AG09319 (cell line): Measurements from ENCODE around the gene FAM177A1.

Source experiments
- DNase-seq: peaks from one replicate; pipeline ENCODE4 v3.0.0-alpha.2; 2010; ENCODE audit warnings: low read depth; ENCODE audit errors: extremely low read depth
- TF ChIP-seq, protein P1 (sequence below): IDR thresholded peaks from 2 replicates; pipeline ENCODE4 v1.5.1; 2011; ENCODE audit warnings: low read depth, mild to moderate bottlenecking, inconsistent platforms, low read length, moderate library complexity

Gene FAM177A1

DNA sequence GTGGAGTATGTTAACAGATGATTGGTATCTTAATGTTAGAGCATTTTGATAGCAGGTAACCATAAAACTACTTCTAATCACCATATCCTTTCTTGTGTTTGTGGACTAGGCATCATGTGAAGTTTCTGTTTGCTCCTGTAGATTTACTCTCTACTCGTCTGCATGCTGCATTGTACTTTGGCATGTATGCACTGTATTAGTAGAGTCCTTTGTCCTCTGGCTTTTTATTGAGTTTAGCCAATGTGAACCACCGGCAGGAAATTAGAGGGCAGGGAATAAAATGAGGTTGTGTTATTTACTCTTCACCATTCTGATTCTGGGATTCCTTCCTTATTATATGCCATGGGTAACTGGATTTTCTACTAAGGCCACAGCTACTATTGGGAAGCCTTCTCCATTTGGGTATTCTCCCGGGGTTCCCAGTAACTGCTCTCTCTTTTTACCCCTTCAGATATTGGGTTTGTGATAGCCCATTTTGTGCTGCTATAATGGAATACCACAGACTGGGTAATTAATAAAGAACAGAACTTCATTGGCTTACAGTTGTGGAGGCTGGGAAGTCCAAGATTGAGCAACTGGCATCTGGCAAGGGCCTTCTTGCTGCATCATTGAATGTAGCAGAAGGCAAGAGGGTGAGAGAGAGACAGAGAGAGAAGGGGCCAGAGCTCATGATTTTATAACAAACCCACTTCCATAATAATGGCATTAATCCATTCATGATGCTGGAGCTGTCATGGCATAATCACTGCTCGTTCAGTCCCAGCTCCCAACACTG lies 22.4 kb downstream of the FAM177A1 start:
- TF ChIP-seq, protein P1, sequence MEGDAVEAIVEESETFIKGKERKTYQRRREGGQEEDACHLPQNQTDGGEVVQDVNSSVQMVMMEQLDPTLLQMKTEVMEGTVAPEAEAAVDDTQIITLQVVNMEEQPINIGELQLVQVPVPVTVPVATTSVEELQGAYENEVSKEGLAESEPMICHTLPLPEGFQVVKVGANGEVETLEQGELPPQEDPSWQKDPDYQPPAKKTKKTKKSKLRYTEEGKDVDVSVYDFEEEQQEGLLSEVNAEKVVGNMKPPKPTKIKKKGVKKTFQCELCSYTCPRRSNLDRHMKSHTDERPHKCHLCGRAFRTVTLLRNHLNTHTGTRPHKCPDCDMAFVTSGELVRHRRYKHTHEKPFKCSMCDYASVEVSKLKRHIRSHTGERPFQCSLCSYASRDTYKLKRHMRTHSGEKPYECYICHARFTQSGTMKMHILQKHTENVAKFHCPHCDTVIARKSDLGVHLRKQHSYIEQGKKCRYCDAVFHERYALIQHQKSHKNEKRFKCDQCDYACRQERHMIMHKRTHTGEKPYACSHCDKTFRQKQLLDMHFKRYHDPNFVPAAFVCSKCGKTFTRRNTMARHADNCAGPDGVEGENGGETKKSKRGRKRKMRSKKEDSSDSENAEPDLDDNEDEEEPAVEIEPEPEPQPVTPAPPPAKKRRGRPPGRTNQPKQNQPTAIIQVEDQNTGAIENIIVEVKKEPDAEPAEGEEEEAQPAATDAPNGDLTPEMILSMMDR: no peak
- no peak for DNase-seq

DNA sequence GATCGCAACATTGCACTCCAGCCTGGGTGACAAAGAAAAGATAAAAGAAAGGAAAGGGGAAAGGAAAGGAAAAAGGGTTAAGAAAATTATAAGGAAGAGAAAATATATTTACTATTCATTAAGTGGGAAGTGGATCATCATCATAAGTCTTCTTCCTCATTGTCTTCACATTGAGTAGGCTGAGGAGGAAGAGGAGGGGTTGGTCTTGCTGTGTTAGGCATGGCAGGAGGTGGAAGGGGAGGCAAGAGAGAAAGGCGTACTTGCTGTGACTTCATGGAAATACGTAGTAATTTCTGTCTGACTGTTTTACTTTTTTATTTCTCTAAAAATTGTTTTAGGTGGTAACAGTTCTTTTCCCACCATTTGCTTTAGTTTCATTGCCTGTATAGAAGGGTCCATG lies 26.2 kb downstream of the FAM177A1 start:
- TF ChIP-seq, protein P1: no peak

DNA sequence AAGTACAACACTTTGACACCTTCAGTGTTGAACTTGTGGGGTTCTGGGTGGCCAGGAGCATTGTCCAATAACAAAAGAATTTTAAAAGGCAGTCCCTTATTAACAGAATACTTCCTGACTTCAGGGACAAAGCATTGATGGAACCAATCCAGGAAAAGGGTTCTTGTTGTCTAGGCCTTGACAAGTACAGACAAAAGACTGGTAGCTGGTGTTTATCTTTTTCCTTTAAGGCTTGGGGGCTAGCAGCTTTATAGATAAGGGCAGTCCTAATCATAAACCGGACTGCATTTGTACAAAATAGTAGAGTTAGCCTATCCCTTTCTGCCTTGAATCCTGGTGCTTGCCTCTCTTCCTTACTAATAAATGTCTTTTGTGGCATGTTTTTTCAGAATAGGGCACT lies 27.4 kb downstream of the FAM177A1 start:
- no peak for DNase-seq
- TF ChIP-seq, protein P1: no peak

More for the DNA sequence above, 26.2 kb downstream of the FAM177A1 start:
- no peak for DNase-seq

DNA sequence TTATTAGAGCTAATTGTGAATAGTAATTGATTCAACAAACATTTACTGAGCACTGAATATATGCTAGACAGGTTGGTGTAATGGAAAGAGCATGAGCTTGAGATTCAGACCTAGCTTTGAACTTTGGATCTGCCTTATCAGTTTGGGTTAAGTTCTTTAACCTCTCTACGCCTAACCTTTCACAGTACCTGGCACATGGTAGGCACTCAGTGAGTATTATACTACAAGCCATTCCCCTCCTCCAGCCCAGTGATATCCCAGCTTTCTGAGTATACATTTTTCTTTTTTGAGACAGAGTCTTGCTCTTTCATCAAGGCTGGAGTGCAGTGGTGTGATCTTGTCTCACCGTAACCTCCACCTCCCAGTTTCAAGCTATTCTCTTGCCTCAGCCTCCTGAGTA lies 32.0 kb downstream of the FAM177A1 start:
- no peak for DNase-seq
- TF ChIP-seq, protein P1: no peak

DNA sequence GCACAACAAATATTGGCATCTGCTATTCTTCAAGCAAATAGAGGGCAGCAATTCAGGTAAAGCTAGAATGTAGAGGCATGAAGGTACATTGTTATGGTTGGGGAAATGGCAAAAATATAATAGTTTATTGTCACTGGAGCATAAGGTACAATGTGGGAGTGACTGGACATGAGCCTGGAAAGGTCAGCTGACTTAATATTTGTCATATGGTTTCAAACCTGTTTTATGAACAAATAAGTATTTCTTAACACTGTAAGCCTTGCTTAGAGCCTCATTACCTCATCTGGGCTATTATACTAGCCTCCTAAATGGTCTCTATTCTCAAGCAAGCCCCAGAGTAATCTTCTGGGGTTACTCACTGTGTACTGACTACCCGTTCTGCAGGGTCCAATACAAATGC lies 33.7 kb downstream of the FAM177A1 start:
- no peak for DNase-seq
- TF ChIP-seq, protein P1: no peak

DNA sequence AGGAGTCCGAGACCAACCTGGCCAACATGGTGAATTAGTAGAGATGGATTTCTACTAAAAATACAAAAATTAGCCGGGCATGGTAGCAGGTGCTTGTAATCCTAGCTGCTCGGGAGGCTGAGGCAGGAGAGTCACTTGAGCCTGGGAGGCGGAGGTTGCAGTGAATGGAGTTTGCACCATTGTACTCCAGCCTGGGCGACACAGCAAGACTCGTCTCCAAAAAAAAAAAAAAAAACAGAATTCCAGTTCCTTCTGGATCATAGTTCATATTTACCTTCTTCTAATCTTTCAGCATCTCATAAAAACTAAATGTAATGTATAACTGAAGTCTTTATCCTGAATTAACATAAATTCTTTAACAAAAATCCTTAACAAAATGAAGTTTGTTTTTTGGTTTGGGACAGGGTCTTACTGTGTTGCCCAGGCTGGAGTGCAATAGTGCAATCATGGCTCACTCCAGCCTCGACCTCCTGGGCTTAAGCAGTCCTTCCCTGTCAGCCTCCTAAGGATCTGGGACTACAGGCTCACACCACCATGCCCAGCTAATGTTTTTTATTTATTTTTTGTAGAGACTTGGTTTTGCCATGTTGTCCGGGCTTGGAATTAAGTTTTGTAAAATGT lies 37.6 kb downstream of the FAM177A1 start:
- TF ChIP-seq, protein P1: no peak

DNA sequence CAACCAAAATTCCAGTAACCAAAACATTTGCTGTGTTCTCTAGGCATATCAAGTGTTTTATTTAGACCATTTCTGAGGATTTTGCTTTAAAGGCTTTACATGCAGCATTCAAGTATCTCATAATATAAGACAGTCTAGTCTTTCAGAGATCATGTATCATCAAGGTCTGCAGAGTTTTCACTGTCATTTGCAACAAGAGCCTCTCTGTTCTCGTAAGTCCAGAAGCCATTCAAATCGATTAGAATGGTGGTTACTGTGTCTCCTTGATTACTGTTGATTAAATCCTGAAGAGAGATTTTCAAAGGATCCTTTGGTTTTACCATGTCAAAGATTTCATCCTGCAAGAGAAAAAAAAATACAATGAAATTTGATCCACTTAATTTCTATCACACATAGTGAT lies 39.4 kb downstream of the FAM177A1 start:
- TF ChIP-seq, protein P1: no peak
- no peak for DNase-seq

More for the DNA sequence above, 37.6 kb downstream of the FAM177A1 start:
- no peak for DNase-seq
